Activated naive CD8-positive, alpha-beta T cell treated with anti-CD3 and anti-CD28 coated beads, Interleukin-2, amount 50 U/mL, for 24 hours (primary cell): ENCODE data around the gene SLC39A10.

ENCODE experiments used
- ATAC-seq: fragments of 150-1000 bp; cut with Tn5 transposase; one replicate; pipeline ENCODE4 v1.10.0; 2021
- DNase-seq: peaks from one replicate; pipeline ENCODE4 v3.0.0; 2021
- H3K27ac Mint-ChIP-seq: one replicate; pipeline ENCODE4 v1.8.0; 2021; ENCODE audit warnings: mild to moderate bottlenecking, mixed read lengths
- H3K27me3 Mint-ChIP-seq: one replicate; pipeline ENCODE4 v1.8.0; 2021; ENCODE audit warnings: mixed read lengths
- H3K36me3 Mint-ChIP-seq: one replicate; pipeline ENCODE4 v1.8.0; 2021; ENCODE audit warnings: low read depth, mixed read lengths
- H3K4me1 Mint-ChIP-seq: one replicate; pipeline ENCODE4 v1.8.0; 2021; ENCODE audit warnings: mixed read lengths
- H3K4me3 Mint-ChIP-seq: one replicate; pipeline ENCODE4 v1.8.0; 2021; ENCODE audit warnings: mild to moderate bottlenecking, moderate library complexity, mixed read lengths
- H3K9me3 Mint-ChIP-seq: one replicate; pipeline ENCODE4 v1.8.0; 2021; ENCODE audit warnings: mixed read lengths

SLC39A10 gene, protein sequence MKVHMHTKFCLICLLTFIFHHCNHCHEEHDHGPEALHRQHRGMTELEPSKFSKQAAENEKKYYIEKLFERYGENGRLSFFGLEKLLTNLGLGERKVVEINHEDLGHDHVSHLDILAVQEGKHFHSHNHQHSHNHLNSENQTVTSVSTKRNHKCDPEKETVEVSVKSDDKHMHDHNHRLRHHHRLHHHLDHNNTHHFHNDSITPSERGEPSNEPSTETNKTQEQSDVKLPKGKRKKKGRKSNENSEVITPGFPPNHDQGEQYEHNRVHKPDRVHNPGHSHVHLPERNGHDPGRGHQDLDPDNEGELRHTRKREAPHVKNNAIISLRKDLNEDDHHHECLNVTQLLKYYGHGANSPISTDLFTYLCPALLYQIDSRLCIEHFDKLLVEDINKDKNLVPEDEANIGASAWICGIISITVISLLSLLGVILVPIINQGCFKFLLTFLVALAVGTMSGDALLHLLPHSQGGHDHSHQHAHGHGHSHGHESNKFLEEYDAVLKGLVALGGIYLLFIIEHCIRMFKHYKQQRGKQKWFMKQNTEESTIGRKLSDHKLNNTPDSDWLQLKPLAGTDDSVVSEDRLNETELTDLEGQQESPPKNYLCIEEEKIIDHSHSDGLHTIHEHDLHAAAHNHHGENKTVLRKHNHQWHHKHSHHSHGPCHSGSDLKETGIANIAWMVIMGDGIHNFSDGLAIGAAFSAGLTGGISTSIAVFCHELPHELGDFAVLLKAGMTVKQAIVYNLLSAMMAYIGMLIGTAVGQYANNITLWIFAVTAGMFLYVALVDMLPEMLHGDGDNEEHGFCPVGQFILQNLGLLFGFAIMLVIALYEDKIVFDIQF

DNA sequence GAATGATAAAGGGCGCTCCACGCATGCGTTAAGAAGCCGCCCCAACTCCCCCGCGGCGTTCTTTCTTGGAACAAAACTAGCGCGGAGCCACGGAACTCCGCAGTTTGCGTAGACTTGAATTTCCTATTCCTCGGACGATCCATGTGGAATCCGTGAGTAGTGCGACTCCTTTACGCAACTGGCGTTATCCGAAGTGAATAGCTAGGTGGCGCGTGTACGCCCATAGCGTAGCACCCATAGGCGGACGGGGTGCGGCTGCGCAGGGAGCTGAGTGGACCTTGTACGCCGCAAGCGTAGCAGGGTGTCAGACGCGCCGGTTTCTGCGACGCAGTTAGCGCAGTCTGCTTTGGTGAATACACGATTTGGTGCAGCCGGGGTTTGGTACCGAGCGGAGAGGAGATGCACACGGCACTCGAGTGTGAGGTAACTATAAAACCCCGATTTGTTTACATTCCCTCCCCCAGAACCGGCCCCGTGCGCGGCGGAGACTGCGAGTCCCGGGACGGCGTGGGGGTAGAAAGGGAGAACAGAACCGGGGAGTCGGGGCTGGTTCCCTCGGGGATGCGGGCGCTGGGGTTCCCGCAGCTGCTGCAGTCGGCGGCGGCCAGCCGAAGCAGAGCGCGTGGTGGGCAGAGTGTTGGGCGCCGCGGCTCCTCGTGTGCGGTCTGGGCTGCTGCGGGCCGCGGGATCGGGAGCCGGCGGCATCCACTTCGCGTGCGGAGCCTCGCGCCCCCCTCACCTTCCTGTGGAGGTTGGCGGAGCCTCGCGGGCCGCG, at the start of gene SLC39A10:
SLC39A10 (plus strand) TSS at position 368 of the 775 bp plus-strand sequence. CDS start 22,817 bp downstream, outside the sequence.
- peaks cover 43% of the 10 kb centered on the region for H3K4me1 Mint-ChIP-seq
- H3K36me3 Mint-ChIP-seq: peaks cover 25% of the 10 kb centered on the region
- H3K4me3 Mint-ChIP-seq: peak within 1 kb of the TSS; percentile 96
- DNase-seq (peak; percentile 97), ATAC-seq (peak; percentile 70)
- H3K9me3 Mint-ChIP-seq: no peaks in the 10 kb centered on the region
- peaks cover 4% of the 10 kb centered on the region for H3K27me3 Mint-ChIP-seq
- H3K27ac Mint-ChIP-seq: peak within 1 kb of the TSS; percentile 99

DNA sequence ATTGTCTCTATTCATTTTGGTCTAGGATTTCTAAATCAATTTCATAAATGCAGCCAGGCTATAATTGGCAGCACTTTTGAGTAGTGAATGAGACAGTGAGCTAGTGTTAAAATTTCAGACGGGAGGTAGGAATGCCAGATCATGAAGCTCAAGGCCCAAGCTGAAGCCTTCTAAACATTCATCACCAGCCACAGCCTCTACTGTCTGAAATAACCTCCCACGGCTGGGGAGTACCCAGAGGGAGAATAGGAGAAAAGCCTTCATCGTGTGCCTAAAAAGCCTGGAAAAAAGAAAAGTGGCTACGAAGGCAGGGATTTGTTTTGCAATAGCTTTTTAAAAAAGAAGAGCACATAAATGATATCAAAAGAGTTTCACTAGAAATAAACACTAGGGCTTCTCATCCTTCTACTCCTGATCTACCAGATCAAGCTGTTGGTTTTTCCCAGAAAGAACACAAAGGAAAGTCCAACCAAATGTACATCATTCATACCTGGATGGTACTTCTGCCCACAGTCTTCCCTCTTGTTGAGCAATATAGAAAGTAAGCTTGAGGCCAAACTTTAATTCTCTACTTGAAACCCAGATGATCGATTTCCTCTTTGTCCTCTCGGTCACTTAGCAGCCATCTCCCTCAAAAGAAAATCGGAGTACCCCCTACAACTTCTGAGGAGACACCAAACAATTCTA, 48.1 kb upstream of the SLC39A10 start:
- no peaks in the 10 kb centered on the region for H3K27me3 Mint-ChIP-seq
- no peaks in the 10 kb centered on the region for H3K36me3 Mint-ChIP-seq
- no peak overlapping the region for H3K4me3 Mint-ChIP-seq
- ATAC-seq (no peak), DNase-seq (no peak)
- peaks cover 24% of the 10 kb centered on the region for H3K4me1 Mint-ChIP-seq
- H3K27ac Mint-ChIP-seq: no peak overlapping the region
- H3K9me3 Mint-ChIP-seq: no peaks in the 10 kb centered on the region

DNA sequence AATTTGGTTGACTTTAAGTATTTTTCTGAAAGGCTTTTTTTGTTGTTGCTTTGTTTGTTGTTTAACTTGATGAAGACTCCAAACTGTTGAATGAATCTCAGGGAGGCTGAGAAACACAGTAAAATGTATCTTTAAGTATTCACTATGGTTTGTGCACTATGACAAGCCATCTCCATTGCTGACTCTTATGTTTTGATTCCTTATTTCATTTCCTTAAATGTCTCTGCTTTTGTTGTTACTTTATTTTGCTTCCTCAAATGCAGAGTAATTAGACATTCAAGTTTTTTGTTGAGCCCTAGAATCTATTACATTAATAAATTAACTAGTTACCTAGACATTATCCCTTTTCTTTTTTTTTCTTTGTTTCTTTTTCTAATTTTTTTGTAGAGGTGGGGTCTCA, 46.3 kb upstream of the SLC39A10 start:
- DNase-seq: no peak
- peaks cover 16% of the 10 kb centered on the region for H3K4me1 Mint-ChIP-seq
- no peak overlapping the region for H3K27ac Mint-ChIP-seq
- H3K27me3 Mint-ChIP-seq: no peaks in the 10 kb centered on the region
- ATAC-seq: no peak
- no peak overlapping the region for H3K4me3 Mint-ChIP-seq
- H3K36me3 Mint-ChIP-seq: no peaks in the 10 kb centered on the region
- no peaks in the 10 kb centered on the region for H3K9me3 Mint-ChIP-seq

DNA sequence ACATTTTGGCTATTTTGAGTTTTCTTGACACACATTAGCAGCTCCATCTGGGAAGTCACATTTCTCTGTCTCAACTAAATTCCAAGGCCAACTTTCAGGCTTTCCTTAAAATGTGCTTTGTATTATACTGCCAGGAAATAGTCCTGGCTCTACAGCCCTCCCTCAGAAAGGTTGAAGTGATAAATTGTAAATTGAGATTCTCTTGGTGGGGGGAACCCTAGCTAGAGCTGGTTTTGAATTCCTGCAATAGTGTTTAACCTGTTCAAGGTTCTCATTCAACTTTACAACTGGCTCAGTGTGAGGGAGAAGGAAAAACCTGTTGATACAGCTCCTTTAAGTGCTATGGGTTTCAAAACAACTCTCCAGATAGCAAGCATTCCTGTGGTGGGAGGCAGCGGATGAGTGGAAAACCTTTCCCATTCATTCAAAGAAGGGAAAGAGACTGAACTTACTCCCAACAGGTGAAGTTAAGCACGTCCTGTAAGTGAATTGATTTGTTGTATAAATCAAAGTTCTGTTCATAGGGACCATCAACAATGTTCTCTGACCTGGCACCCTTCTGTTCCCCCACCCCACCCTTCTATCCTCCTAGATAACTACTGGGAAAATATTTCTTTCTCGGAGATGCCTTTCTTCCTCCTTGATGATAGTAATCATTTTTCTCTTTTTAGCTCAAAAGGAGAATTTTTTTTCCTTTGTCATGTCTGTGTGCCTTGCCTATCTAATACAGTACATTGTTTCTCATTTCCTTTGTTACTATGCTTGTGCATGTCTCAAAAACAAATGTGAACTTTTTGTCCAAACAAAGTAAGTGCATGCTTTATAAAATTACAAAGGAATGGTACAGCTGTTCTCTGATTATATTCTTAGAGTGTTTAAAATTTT, 44.2 kb upstream of the SLC39A10 start:
- no peak for ATAC-seq
- H3K9me3 Mint-ChIP-seq: no peaks in the 10 kb centered on the region
- H3K27ac Mint-ChIP-seq: no peak overlapping the region

DNA sequence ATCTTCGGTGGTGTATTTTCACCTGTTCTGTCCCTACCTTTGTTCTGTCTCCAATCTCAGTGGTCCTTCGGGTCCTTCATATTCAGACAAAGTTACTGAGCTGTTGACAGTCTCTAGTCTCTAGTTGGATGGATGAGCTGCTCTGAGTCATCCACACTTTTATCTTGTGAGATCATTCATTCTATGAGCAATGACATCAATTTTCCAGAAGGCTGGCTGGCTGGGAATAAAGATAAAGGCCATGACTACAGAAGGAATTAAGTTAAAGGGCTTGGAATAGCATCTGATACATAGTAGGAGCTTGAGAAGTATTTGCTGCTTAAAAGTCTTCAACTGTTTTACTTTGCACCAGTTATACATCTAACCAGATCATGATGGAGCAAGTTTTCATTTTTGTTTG, 43.1 kb upstream of the SLC39A10 start:
- H3K4me3 Mint-ChIP-seq: no peak overlapping the region
- peaks cover 2% of the 10 kb centered on the region for H3K36me3 Mint-ChIP-seq
- ATAC-seq (peak; percentile 65), DNase-seq (no peak)
- peaks cover 13% of the 10 kb centered on the region for H3K4me1 Mint-ChIP-seq
- no peaks in the 10 kb centered on the region for H3K27me3 Mint-ChIP-seq
- no peaks in the 10 kb centered on the region for H3K9me3 Mint-ChIP-seq
- H3K27ac Mint-ChIP-seq: no peak overlapping the region

More for the DNA sequence above, 44.2 kb upstream of the SLC39A10 start:
- H3K27me3 Mint-ChIP-seq: no peaks in the 10 kb centered on the region
- no peaks in the 10 kb centered on the region for H3K36me3 Mint-ChIP-seq
- no peak for DNase-seq
- peaks cover 16% of the 10 kb centered on the region for H3K4me1 Mint-ChIP-seq
- no peak overlapping the region for H3K4me3 Mint-ChIP-seq

DNA sequence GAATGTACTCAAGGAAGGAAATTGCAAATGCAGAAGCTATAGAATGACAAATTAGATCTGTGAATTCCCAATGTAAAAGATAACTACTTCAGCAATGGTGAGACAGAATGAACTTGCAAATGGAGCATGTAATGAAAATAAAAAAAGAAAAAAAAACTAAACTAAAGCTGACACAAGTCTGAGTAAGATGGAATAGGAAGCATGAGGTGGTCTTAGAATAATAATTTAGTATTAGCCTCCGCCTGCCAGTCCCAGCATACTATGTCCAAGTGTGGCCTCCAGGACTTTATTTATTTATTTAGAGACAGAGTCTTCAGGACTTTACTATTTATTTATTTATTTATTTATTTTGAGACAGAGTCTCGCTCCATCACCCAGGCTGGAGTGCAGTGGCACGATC, 37.4 kb upstream of the SLC39A10 start:
- Mint-ChIP-seq H3K4me3 (no peak overlapping the region), H3K36me3 (peaks cover 2% of the 10 kb centered on the region), H3K4me1 (no peaks in the 10 kb centered on the region), H3K27me3 (no peaks in the 10 kb centered on the region), H3K9me3 (no peaks in the 10 kb centered on the region), H3K27ac (no peak overlapping the region)
- DNase-seq (no peak), ATAC-seq (no peak)

DNA sequence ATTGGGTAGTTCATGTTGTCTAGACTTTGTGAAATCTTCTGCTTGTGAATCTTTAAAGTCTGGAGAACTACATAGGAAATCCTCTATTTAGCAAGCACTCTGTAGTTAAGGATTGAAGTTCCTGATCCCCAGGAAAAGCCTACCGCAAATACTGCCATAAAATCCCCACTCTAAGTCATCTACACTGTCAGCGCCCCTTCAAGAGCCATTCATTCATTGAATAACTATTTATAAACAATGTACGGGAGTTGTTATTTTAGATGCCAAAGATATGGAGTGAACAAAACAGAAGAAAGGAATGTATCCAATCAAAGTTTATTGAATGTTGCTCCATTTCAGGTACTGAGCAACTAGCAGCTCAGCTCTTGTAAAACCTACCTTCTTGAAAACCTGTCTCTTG, 36.5 kb upstream of the SLC39A10 start:
- Mint-ChIP-seq H3K36me3 (peaks cover 2% of the 10 kb centered on the region), H3K4me3 (no peak overlapping the region), H3K27me3 (no peaks in the 10 kb centered on the region), H3K9me3 (no peaks in the 10 kb centered on the region), H3K27ac (no peak overlapping the region), H3K4me1 (no peaks in the 10 kb centered on the region)
- no peak for ATAC-seq
- DNase-seq: no peak

DNA sequence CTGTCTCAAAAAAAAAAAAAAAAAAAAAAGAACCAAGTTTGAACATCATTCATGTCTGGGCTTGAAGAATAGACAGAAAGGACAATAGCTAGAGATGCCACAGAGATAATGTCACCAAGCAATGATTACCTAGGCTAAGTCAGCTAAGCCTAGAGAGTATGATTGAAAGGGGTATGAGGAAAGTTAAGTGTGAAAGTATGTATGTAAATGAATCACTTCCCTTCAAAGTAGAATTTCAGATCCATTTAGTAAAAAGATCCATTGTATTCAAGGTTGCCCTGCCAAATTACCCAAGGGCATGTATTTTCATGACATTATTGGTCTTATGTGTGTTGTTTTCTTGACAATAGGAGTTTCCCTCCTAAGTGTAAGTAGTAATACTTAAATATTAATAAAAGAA, 34.1 kb upstream of the SLC39A10 start:
- no peak overlapping the region for H3K4me3 Mint-ChIP-seq
- H3K4me1 Mint-ChIP-seq: peaks cover 3% of the 10 kb centered on the region
- no peaks in the 10 kb centered on the region for H3K27me3 Mint-ChIP-seq
- no peak for ATAC-seq
- DNase-seq: no peak
- peaks cover 2% of the 10 kb centered on the region for H3K36me3 Mint-ChIP-seq
- no peaks in the 10 kb centered on the region for H3K9me3 Mint-ChIP-seq
- H3K27ac Mint-ChIP-seq: no peak overlapping the region

DNA sequence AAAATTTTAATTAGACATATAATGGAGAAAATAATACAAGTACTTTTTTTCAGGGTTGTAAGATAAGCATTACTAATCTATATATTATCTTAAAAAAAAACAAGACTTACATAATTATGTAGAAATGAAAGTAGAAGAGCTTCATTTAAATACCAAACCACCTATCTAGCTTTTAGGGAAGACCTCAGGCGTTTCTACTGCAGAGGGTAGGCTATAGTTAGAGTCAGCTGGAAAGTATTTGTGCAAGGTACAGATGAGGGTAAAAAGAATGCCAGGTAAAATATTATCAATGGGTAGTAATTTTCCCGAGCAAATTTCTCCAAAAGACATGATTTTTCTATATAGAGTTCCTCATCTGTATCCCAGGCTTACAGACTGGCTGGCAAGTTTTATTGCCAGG, 30.5 kb upstream of the SLC39A10 start:
- H3K4me3 Mint-ChIP-seq: no peak overlapping the region
- no peak for ATAC-seq
- H3K36me3 Mint-ChIP-seq: no peaks in the 10 kb centered on the region
- no peaks in the 10 kb centered on the region for H3K9me3 Mint-ChIP-seq
- no peak for DNase-seq
- H3K4me1 Mint-ChIP-seq: peaks cover 3% of the 10 kb centered on the region
- H3K27ac Mint-ChIP-seq: no peak overlapping the region
- H3K27me3 Mint-ChIP-seq: no peaks in the 10 kb centered on the region

DNA sequence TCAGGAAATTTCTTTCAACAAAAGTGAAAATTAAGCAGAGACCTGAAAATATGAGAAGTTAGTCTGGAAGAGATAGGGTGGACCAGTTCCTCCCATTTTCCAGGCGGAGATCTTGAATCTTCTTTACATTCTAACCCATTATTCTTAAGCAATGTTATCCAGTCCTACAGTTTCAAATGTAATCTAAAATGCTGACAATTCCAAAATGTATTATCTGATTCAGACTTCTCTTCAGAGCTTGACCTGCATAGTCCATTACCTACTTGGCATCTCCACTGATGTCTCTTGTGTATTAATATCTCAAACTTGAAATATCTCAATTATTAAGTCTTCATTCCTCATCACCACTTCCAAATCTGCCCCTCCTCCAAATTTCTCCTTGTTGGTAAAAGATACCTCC, 28.4 kb upstream of the SLC39A10 start:
- Mint-ChIP-seq H3K27me3 (no peaks in the 10 kb centered on the region), H3K36me3 (no peaks in the 10 kb centered on the region), H3K9me3 (no peaks in the 10 kb centered on the region), H3K4me1 (peaks cover 14% of the 10 kb centered on the region), H3K4me3 (no peak overlapping the region), H3K27ac (no peak overlapping the region)
- DNase-seq (no peak), ATAC-seq (no peak)

DNA sequence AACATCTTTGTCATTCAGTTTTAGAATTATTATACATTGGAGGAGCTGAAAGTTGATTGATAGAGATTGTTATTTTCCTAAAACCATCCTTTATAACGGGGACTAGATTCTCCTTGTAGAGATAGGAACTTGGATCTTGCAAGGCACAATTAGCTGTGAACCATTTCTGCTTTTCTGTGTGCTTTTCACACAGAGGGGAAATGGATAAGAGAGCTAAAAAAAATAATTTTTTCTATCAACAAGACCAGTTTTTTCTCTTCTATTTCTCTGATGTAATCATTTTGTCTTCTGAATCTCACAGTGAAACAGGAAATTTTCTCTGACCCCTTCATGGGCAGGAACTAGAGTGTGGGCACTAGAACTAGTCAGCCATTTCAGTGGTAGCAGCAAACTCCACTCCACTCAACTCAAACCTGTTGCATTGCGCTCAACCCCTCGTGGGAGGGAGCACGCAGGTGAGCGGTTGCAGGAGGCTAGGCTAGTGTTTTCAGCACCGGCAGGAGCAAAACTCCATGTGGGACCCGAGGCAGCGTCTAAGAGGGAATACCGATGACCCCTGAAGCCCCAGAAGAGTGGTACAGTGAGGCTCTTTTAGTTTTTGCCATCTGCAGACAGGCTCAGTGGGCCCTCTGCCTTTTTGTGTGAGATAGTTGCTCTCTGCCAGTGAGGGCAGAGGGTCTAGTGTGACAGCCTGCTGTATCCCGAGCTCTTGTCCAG, 24.0 kb upstream of the SLC39A10 start:
- Mint-ChIP-seq H3K27me3 (no peaks in the 10 kb centered on the region), H3K27ac (no peak overlapping the region), H3K4me1 (peaks cover 20% of the 10 kb centered on the region), H3K36me3 (no peaks in the 10 kb centered on the region), H3K4me3 (no peak overlapping the region), H3K9me3 (peaks cover 4% of the 10 kb centered on the region)
- DNase-seq: no peak
- ATAC-seq: no peak

DNA sequence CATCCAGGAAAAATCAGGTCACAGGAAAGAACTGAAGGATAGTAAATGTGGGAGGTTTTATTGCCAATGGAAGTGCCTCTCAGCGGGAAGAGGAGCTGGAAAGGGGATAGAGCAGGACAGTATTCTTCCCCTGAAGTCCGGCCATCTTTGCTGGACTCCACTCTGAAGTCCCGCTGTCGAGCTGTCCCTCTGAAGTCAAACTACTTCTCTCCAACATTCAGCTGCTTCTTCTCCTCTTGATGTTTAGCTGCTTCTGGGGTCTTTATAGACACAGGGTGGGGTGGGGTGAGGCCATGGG, 23.5 kb upstream of the SLC39A10 start:
- Mint-ChIP-seq H3K9me3 (peaks cover 4% of the 10 kb centered on the region), H3K27me3 (no peaks in the 10 kb centered on the region), H3K4me3 (no peak overlapping the region), H3K27ac (no peak overlapping the region), H3K36me3 (no peaks in the 10 kb centered on the region), H3K4me1 (peaks cover 20% of the 10 kb centered on the region)
- no peak for DNase-seq
- no peak for ATAC-seq

DNA sequence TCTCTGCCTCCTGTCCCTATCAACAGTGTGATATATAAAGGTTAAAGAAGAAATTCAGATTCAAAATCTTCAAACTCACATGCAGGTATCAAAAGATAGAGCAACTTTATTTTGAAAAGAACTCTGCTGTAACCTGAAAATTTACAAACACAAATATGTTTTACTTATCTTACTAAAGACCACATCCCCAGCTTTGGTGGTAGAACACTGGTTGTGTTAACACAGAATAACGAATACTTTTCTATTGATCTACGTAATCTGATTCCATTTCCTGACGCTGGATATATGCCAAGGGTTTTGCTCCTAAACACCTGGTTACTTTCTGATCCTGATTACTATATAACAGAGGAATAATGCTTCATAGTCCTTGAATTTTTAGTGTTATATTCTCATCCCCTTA, 23.1 kb upstream of the SLC39A10 start:
- Mint-ChIP-seq H3K9me3 (peaks cover 4% of the 10 kb centered on the region), H3K4me3 (no peak overlapping the region), H3K36me3 (no peaks in the 10 kb centered on the region), H3K4me1 (peaks cover 20% of the 10 kb centered on the region), H3K27ac (no peak overlapping the region), H3K27me3 (no peaks in the 10 kb centered on the region)
- DNase-seq (no peak), ATAC-seq (no peak)
